ENCODE data around the gene MRPS14.

The MRPS14 gene

DNA sequence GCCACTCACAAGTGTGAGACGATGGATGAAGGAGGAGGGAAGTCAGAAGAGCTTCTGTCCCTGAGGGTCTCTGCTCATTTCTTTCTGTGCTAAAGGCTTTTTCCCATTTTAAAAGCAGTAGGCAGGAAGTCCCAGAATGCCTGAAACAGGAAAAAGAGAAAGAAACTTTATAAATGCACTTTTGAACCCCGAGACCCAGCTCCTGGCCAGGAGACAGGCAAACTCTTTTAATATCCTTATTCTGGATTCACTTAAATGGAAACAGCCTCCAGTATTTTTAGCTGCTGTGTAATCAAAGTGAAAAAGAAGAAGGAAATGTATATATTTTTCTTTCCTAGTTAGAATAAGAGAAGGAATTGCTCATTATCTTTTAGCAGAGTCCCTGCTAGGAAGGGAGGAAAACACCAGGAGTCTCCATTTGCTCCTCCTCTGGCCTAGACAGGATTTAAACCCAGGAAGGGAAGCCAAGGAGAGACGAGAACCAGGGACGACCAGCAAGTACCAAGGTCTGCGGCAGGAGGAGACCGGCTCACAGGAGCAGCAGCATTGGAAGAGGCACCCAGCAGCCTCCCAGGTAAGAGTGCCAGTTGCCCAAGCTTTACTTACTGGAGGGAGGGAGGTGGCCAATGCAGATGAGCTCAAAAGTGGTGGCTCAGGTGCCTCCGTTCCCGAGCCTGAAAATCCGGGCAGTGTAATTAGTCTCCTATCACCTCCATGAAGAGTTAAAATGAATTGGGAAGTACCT lies 44.3 kb upstream of the MRPS14 start, which contains the start of gene TNN:
TNN (plus strand) TSS at position 472 of the 745 bp plus-strand sequence. CDS start 9,586 bp downstream, outside the sequence.
- Histone ChIP-seq H3K27me3 (ENCODE audit: insufficient read depth, low read depth) (no peaks in the 10 kb centered on the region), H3K4me3 (IDR thresholded peaks at IDR 0.05; ENCODE audit: insufficient read depth, low read depth, low read length) (no peak within 1 kb of the TSS), H3K36me3 (ENCODE audit: insufficient read depth) (no peaks in the 10 kb centered on the region), H3K9ac (no peak within 1 kb of the TSS), H4K20me1 (ENCODE audit: insufficient read depth) (no peaks in the 10 kb centered on the region), H3K4me1 (ENCODE audit: low read depth, poor library complexity, severe bottlenecking) (peaks cover 8% of the 10 kb centered on the region), H3K27ac (no peak within 1 kb of the TSS), H2AFZ (ENCODE audit: low read depth) (no peak within 1 kb of the TSS), H3K79me2 (ENCODE audit: insufficient read depth, low read depth) (no peaks in the 10 kb centered on the region), H3K4me2 (no peak within 1 kb of the TSS)
- TF ChIP-seq, protein P1, sequence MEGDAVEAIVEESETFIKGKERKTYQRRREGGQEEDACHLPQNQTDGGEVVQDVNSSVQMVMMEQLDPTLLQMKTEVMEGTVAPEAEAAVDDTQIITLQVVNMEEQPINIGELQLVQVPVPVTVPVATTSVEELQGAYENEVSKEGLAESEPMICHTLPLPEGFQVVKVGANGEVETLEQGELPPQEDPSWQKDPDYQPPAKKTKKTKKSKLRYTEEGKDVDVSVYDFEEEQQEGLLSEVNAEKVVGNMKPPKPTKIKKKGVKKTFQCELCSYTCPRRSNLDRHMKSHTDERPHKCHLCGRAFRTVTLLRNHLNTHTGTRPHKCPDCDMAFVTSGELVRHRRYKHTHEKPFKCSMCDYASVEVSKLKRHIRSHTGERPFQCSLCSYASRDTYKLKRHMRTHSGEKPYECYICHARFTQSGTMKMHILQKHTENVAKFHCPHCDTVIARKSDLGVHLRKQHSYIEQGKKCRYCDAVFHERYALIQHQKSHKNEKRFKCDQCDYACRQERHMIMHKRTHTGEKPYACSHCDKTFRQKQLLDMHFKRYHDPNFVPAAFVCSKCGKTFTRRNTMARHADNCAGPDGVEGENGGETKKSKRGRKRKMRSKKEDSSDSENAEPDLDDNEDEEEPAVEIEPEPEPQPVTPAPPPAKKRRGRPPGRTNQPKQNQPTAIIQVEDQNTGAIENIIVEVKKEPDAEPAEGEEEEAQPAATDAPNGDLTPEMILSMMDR (conservative IDR thresholded peaks at IDR 0.05; ENCODE audit: low read depth, low read length) = no peak

DNA sequence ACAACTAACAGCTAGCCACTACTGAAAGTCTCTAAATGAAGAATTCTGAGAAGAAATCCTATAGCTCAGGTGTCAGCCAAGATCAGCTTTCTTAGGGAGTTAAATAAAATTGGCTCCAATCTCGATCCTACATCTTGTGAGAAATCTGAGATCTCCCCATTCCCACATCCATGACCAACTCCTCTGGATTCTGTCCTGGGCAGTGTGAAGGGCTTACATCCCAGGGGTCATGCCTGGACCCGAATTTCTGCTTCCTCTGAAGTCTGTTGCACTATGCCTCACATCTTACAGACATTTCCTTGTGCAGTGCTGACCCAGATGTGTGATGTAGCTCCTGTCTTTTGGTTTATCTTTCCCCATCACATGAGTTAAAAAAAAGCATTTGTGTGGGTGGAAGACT lies 39.6 kb upstream of the MRPS14 start:
- Histone ChIP-seq H3K27me3 (ENCODE audit: insufficient read depth, low read depth) (no peaks in the 10 kb centered on the region), H3K79me2 (ENCODE audit: insufficient read depth, low read depth) (no peaks in the 10 kb centered on the region), H3K4me2 (no peak overlapping the region), H3K27ac (no peak overlapping the region), H3K9ac (no peak overlapping the region), H3K4me1 (ENCODE audit: low read depth, poor library complexity, severe bottlenecking) (no peaks in the 10 kb centered on the region), H4K20me1 (ENCODE audit: insufficient read depth) (no peaks in the 10 kb centered on the region), H3K4me3 (IDR thresholded peaks at IDR 0.05; ENCODE audit: insufficient read depth, low read depth, low read length) (no peak overlapping the region), H2AFZ (ENCODE audit: low read depth) (no peak overlapping the region), H3K36me3 (ENCODE audit: insufficient read depth) (no peaks in the 10 kb centered on the region)
- TF ChIP-seq, protein P1 (conservative IDR thresholded peaks at IDR 0.05; ENCODE audit: low read depth, low read length) = no peak

DNA sequence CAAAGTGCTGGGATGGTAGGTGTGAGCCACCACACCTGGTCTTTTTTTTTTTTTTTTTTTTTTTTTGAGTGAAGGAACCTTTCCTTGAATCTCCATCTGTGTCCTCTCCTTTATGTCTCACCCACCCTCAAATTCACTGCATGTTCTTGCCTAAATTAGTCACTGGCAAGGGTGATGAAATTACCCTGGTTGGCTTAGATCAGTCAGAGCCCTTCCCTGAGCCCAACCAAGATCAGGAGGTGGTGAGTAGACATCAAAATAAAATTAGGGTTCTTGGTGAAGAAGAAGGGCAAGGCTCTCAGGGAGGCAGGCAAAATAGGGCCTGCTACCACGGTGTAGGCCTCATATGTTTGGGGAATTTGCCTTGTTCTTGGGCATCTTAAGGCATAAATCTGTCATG lies 39.1 kb upstream of the MRPS14 start:
- Histone ChIP-seq H3K27me3 (ENCODE audit: insufficient read depth, low read depth) (no peaks in the 10 kb centered on the region), H3K4me1 (ENCODE audit: low read depth, poor library complexity, severe bottlenecking) (no peaks in the 10 kb centered on the region), H3K9ac (no peak overlapping the region), H3K36me3 (ENCODE audit: insufficient read depth) (no peaks in the 10 kb centered on the region), H3K79me2 (ENCODE audit: insufficient read depth, low read depth) (no peaks in the 10 kb centered on the region), H3K27ac (no peak overlapping the region), H4K20me1 (ENCODE audit: insufficient read depth) (no peaks in the 10 kb centered on the region), H3K4me3 (IDR thresholded peaks at IDR 0.05; ENCODE audit: insufficient read depth, low read depth, low read length) (no peak overlapping the region), H2AFZ (ENCODE audit: low read depth) (no peak overlapping the region), H3K4me2 (no peak overlapping the region)
- TF ChIP-seq, protein P1 (conservative IDR thresholded peaks at IDR 0.05; ENCODE audit: low read depth, low read length) = no peak

DNA sequence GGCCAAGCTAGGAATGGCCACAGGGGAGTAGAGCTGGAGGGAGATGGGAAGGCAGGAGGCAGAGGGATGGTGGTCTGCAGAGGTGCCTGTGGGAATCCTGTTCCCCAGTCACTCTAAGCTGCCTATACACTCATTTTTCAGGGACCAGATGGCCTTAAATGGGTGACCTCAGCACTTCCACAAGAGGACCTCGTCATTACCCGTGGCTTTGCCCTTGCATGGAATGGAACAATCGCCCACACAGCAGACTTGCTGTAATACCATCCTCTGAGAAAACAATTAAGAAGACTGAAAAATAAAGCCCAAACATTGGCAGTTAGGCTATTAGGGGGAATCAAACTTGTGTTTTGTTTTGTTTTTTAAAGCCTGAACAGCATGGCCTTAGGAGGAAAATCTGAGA lies 31.5 kb upstream of the MRPS14 start:
- TF ChIP-seq, protein P1 (conservative IDR thresholded peaks at IDR 0.05; ENCODE audit: low read depth, low read length) = no peak
- Histone ChIP-seq H4K20me1 (ENCODE audit: insufficient read depth) (no peaks in the 10 kb centered on the region), H3K4me2 (no peak overlapping the region), H3K27me3 (ENCODE audit: insufficient read depth, low read depth) (no peaks in the 10 kb centered on the region), H2AFZ (ENCODE audit: low read depth) (no peak overlapping the region), H3K36me3 (ENCODE audit: insufficient read depth) (no peaks in the 10 kb centered on the region), H3K79me2 (ENCODE audit: insufficient read depth, low read depth) (no peaks in the 10 kb centered on the region), H3K4me1 (ENCODE audit: low read depth, poor library complexity, severe bottlenecking) (no peaks in the 10 kb centered on the region), H3K9ac (no peak overlapping the region), H3K4me3 (IDR thresholded peaks at IDR 0.05; ENCODE audit: insufficient read depth, low read depth, low read length) (no peak overlapping the region), H3K27ac (no peak overlapping the region)
